ENCODE measurements around the gene GJD4. TPM values are rescaled to one million over a fixed set of nuclear protein-coding genes. Genes with fewer than 3 reads are reported as not detected.

The GJD4 gene
- total RNA-seq, 2 donors from 2014 or later, result not detected

GRCh38 chr10:35598379-35598778 lies 6.8 kb upstream of the GJD4 start:
- DNase-seq (ENCODE audit: low spot score in 2 of 2) (no peak), ATAC-seq (no peak)
- Mint-ChIP-seq H3K9me3 (peaks cover under 1% of the 10 kb centered on the region in 2 donors), H3K36me3 (peaks cover 2 to 8% of the 10 kb centered on the region in 2 donors), H3K27ac (no peak overlapping the region)

GRCh38 chr10:35600193-35600592 lies 4.9 kb upstream of the GJD4 start:
- peaks cover 4 to 8% of the 10 kb centered on the region in 2 donors for H3K36me3 Mint-ChIP-seq

DNA sequence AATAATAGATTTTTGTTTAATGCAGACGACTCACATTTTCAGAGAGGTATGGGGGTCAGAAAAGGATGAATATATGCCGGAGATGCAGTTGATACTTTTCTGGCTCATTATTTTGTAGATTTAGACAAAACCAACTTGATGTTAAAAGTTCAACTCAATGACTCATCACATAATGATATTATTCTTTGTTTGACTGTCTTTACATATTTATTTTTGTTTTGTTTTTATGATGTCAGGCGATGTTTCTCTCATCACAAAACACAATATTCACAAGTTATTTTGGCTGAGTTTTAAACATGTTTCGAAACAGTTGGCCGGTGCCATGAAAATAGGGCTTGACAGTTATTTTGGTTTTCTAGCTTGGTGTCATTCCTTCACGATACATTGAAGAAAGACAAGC lies 1.3 kb downstream of the GJD4 start:
- no peak for ATAC-seq
- no peak overlapping the region for H3K27ac Mint-ChIP-seq
- peaks cover 4 to 9% of the 10 kb centered on the region in 2 donors for H3K36me3 Mint-ChIP-seq

More at GRCh38 chr10:35600193-35600592, 4.9 kb upstream of the GJD4 start:
- H3K9me3 Mint-ChIP-seq, result no peaks in the 10 kb centered on the region
- H3K27ac Mint-ChIP-seq, result no peak overlapping the region
- DNase-seq (ENCODE audit: low spot score in 2 of 2) (no peak), ATAC-seq (no peak)

DNA sequence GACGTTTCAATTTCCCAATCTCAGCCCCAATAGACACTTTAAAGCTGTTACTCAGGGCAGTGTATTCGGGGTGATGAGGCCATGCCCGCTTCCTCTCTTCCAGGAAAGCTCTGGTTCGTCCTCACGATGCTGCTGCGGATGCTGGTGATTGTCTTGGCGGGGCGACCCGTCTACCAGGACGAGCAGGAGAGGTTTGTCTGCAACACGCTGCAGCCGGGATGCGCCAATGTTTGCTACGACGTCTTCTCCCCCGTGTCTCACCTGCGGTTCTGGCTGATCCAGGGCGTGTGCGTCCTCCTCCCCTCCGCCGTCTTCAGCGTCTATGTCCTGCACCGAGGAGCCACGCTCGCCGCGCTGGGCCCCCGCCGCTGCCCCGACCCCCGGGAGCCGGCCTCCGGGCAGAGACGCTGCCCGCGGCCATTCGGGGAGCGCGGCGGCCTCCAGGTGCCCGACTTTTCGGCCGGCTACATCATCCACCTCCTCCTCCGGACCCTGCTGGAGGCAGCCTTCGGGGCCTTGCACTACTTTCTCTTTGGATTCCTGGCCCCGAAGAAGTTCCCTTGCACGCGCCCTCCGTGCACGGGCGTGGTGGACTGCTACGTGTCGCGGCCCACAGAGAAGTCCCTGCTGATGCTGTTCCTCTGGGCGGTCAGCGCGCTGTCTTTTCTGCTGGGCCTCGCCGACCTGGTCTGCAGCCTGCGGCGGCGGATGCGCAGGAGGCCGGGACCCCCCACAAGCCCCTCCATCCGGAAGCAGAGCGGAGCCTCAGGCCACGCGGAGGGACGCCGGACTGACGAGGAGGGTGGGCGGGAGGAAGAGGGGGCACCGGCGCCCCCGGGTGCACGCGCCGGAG lies 2.6 kb downstream of the GJD4 start:
- H3K9me3 Mint-ChIP-seq, result peaks cover 0 to 4% of the 10 kb centered on the region in 2 donors
- DNase-seq (ENCODE audit: low spot score in 2 of 2), result peak in 1 of 2 donors; percentile 5
- peak; percentile 31 to 70 for ATAC-seq
- H3K36me3 Mint-ChIP-seq, result peaks cover 4 to 6% of the 10 kb centered on the region in 2 donors
- no peak overlapping the region for H3K27ac Mint-ChIP-seq

More for the DNA sequence above, 1.3 kb downstream of the GJD4 start:
- H3K9me3 Mint-ChIP-seq, result peaks cover 0 to 4% of the 10 kb centered on the region in 2 donors
- no peak for DNase-seq (ENCODE audit: low spot score in 2 of 2)

DNA sequence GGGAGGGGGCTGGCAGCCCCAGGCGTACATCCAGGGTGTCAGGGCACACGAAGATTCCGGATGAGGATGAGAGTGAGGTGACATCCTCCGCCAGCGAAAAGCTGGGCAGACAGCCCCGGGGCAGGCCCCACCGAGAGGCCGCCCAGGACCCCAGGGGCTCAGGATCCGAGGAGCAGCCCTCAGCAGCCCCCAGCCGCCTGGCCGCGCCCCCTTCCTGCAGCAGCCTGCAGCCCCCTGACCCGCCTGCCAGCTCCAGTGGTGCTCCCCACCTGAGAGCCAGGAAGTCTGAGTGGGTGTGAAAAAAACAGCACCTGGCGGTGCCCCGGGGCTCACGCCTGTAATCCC lies 3.2 kb downstream of the GJD4 start:
- Mint-ChIP-seq H3K9me3 (peaks cover 0 to 4% of the 10 kb centered on the region in 2 donors), H3K36me3 (peaks cover 2 to 6% of the 10 kb centered on the region in 2 donors), H3K27ac (no peak overlapping the region)
- ATAC-seq, result no peak
- no peak for DNase-seq (ENCODE audit: low spot score in 2 of 2)

GRCh38 chr10:35611750-35612149 lies 6.6 kb downstream of the GJD4 start:
- no peak for ATAC-seq
- no peak overlapping the region for H3K27ac Mint-ChIP-seq
- peaks cover 0 to 6% of the 10 kb centered on the region in 2 donors for H3K36me3 Mint-ChIP-seq
- H3K9me3 Mint-ChIP-seq, result peaks cover 0 to 4% of the 10 kb centered on the region in 2 donors
- DNase-seq (ENCODE audit: low spot score in 2 of 2), result no peak

DNA sequence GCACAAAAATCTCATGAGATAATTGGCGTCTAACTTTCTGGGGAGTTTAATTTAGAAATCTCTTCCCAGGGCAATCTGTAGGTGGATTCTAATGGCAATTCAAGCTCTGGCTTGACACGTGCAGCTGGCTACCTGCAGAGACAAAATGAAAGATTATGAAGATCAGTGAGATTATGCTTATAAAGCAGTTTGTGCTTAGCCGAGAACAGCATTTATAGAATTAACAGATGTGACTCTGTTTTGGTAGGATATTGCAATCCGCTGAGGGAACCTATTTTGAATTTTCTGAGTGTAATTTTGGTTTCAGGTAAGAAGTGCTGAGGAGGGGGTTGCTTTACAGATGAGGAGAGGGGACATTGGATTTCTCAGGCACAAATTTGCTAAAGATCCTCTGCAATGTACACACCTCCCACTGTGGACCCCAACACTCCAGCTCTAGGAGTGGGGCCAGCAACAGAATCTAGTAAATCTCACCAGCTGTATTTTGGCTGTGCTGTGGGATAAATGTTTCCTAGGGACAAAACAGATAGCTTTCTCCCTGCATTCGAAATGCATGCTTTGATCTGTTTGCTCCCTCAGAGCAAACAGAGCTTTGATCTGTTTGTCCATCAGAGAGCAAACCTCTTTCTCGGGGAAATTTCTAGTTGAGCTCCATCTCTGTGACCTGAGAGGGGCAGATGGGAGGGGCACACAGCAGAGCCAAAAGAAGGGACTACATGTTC lies 7.4 kb downstream of the GJD4 start:
- no peak for DNase-seq (ENCODE audit: low spot score in 2 of 2)
- no peak overlapping the region for H3K27ac Mint-ChIP-seq
- peaks cover 0 to 4% of the 10 kb centered on the region in 2 donors for H3K9me3 Mint-ChIP-seq
- no peak for ATAC-seq
- H3K36me3 Mint-ChIP-seq, result peaks cover 0 to 6% of the 10 kb centered on the region in 2 donors

DNA sequence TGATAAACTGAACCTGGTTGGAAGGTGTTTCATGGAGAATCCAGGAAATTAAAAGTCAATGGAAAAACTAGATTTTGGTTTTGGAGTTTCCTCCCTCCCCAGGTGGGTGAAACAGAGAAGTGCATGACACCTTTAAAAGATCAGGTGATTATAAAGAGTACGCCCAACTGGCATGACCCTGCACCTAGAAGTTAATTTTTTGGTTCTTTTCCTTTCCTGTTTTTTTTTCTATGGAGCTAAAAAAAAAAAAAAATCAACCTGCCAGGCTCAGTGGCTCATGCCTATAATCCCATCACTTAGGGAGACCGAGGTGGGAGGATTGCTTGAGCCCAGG lies 7.9 kb downstream of the GJD4 start:
- Mint-ChIP-seq H3K27ac (no peak overlapping the region), H3K36me3 (peaks cover 0 to 6% of the 10 kb centered on the region in 2 donors), H3K9me3 (peaks cover 0 to 4% of the 10 kb centered on the region in 2 donors)
- ATAC-seq, result no peak
- DNase-seq (ENCODE audit: low spot score in 2 of 2), result no peak

DNA sequence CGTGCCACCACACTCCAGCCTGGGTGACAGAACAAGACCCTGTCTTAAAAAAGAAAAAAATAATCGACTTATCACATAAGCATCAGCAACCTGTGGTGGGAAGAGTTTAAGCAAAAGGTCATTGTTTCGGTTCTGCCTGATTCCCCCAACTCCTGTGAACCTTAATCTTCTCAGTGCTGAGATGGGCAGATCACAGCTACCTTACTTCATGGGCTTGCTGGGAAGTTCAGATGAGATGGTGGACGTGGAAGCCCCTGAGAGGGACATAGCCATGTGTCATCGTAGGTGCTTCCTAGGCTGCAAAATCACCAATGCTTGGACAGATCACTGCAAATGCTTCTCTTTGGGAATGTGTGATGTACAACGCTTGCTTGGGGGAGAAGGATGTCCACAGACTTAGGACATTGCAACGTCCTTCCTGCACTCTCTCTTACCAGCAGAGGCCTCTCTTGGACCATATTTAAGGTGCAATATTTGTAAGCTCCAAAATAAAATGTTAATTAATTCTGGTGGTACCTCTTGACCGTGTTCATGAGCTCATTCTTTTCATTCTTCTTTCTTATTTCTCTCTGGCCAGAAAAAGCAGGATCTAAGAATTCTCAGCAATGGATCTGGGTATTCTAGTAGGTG lies 8.6 kb downstream of the GJD4 start:
- ATAC-seq (no peak), DNase-seq (ENCODE audit: low spot score in 2 of 2) (no peak)
- Mint-ChIP-seq H3K27ac (no peak overlapping the region), H3K36me3 (peaks cover 0 to 6% of the 10 kb centered on the region in 2 donors), H3K9me3 (peaks cover 0 to 4% of the 10 kb centered on the region in 2 donors)

DNA sequence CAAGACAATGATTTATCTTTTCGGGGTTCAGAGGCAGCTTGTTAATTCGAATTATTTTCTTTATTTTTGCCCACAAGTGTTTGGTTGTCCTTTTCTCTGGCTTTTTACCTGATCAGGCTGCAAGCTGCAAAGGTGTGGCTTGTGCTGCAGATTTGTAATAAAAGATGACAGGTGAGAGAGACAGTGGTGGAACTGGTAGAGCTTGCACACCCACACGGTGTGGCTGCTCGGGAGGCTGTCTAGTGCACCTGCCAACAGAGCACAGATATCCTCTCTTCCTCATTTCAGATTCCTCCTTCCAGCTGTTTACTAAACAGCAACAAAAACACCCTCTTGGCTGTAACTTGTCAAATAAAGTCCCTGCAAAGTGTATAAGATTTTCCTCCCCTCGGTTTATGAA lies 9.2 kb downstream of the GJD4 start:
- DNase-seq (ENCODE audit: low spot score in 2 of 2) (no peak), ATAC-seq (no peak)
- H3K9me3 Mint-ChIP-seq, result peaks cover 0 to 4% of the 10 kb centered on the region in 2 donors
- peaks cover 0 to 6% of the 10 kb centered on the region in 2 donors for H3K36me3 Mint-ChIP-seq
- no peak overlapping the region for H3K27ac Mint-ChIP-seq

DNA sequence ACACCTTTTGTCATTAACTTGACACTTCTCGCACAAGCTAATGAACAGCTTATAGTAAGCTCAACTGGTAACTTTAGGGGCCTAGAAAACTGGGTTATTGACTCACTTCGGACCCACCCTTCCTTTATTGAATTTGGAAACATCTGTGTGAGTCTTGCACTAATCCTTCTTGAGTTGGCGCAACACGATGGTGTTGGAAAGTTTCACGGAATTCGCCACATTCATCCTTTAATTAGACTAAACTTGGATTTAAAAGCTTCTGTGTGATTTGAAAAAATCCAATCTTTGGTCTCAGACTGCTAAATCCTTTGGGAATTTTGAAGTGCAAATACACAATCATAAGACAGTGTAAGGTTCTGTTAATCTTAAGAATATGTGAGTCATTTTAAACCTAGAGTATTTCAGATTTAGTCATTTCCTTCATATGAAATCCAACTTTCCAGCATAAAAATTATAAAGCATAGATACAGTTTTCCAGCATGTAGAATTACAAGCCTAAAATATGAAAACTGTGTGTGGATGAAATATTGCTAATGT lies 21.9 kb downstream of the GJD4 start:
- no peaks in the 10 kb centered on the region for H3K9me3 Mint-ChIP-seq
- DNase-seq (ENCODE audit: low spot score in 2 of 2) (no peak), ATAC-seq (no peak)
- no peak overlapping the region for H3K27ac Mint-ChIP-seq
- no peaks in the 10 kb centered on the region for H3K36me3 Mint-ChIP-seq

- Mint-ChIP-seq H3K36me3 (no peaks in the 10 kb centered on the region), H3K9me3 (no peaks in the 10 kb centered on the region), H3K27ac (no peak overlapping the region)
- no peak for DNase-seq (ENCODE audit: low spot score in 2 of 2)
- no peak for ATAC-seq
These were observed 26.3 kb downstream of the GJD4 start for GRCh38 chr10:35631404-35631803.

- DNase-seq (ENCODE audit: low spot score in 2 of 2), result no peak
- no peak overlapping the region for H3K27ac Mint-ChIP-seq
- no peak for ATAC-seq
These were observed 26.9 kb downstream of the GJD4 start for GRCh38 chr10:35632027-35632426.

DNA sequence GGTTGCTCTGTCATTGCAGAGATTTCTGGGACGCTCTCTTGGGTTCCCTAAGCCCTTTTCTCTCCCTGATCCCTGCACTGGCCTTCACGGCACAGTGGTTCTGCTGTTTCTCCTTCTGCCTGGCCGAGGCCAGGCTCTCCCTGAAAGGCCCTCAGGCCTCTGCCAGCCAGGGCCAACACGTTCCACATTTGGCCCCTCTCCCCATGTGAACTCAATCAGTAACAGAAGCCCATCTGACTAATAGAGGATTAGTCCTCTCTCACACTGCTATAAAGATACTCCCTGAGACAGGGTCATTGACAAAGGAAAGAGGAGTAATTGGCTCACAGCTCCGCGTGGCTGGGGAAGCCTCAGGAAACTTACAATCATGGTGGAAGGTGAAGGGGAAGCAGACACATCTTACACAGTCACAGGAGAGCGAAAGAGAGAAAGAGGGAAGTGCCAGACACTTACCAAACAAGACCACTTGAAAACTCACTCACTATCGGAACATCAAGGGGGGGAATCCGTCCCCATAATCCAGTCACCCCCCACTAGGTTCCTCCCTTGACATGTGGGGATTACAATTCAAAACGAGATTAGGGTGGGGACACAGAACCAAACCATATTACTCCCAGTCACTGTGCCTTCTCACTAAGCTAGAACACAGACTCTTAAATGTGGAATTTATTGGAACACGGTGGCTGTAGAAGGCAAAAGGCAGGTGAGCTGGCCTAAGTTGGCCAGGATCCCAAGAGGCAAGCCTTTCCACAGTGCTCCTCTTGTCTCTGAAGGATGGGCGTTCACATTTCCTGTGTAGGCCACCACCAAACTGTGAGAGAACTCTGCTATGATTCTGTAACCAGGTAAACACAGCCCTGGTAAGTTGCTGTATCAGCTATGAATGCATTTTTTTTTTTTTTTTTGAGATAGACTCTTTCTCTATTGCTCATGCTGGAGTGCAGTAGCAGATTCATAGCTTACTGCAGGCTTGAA lies 28.2 kb downstream of the GJD4 start:
- Mint-ChIP-seq H3K27ac (no peak overlapping the region), H3K9me3 (no peaks in the 10 kb centered on the region)

More at GRCh38 chr10:35632027-35632426, 26.9 kb downstream of the GJD4 start:
- Mint-ChIP-seq H3K9me3 (no peaks in the 10 kb centered on the region), H3K36me3 (no peaks in the 10 kb centered on the region)

DNA sequence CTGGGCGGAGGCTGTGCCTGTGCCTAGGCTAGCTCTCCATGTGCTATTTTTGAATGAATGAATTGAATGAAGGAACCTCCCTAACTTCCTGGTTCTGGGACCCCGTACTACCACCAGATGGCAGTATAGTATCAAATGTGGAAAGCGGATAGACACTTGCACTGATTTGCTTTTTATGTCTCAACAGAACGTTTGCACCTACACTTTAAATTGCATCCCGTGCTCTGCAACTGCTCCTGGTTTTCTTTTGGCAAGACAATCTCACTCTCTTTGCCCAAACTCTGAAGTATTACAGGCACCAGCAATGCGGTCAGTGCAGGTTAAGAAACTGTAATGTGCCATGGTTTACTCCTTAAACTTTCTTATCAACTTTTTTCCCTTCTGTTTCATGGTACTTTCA lies 30.4 kb downstream of the GJD4 start:
- Mint-ChIP-seq H3K27ac (no peak overlapping the region), H3K36me3 (no peaks in the 10 kb centered on the region), H3K9me3 (no peaks in the 10 kb centered on the region)
- ATAC-seq, result peak; percentile 66 to 77
- peak in 1 of 2 donors; percentile 64 for DNase-seq (ENCODE audit: low spot score in 2 of 2)

More for the DNA sequence above, 28.2 kb downstream of the GJD4 start:
- no peak for ATAC-seq
- no peak for DNase-seq (ENCODE audit: low spot score in 2 of 2)
- no peaks in the 10 kb centered on the region for H3K36me3 Mint-ChIP-seq

DNA sequence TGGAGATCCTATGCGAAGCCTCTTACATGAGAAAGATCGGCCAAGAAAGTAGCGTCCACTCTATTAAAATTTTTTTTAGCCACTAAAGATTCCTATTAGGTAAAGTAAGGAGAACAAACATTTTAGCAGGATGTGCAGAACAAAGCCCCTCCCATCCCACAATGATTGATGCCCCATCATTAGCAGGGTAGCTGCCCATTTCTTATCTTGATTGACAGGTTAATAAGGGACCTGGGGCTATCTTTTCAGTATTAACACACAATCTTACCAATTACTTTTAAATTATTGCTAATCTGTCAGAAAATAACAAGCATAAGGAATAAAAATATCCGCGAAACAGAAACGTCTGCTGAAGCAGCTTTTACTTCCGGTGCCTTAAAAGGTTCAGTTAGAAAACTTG lies 31.8 kb downstream of the GJD4 start:
- ATAC-seq (no peak), DNase-seq (ENCODE audit: low spot score in 2 of 2) (no peak)
- H3K27ac Mint-ChIP-seq, result no peak overlapping the region
- H3K9me3 Mint-ChIP-seq, result no peaks in the 10 kb centered on the region
- no peaks in the 10 kb centered on the region for H3K36me3 Mint-ChIP-seq
